A549 (cell line): Measurements from ENCODE around the gene LYZL6.

ENCODE experiments used
- CHD2 ChIP-seq: fragments of 150-350 bp; IDR thresholded peaks from 2 replicates; pipeline ENCODE4 v1.6.1; 2014; ENCODE audit warnings: low read length; ENCODE audit not compliant: partially characterized antibody
- EP300 ChIP-seq, 2 experiments: fragments of >200 bp; sonication (Bioruptor Twin); formaldehyde crosslinking; IDR thresholded peaks; 2 replicates in 1 of 2; 3 replicates in 1 of 2; pipeline ENCODE4 v1.6.1; 2016 to 2017
- MYC ChIP-seq: IDR thresholded peaks from 2 replicates; pipeline ENCODE4 v1.6.1; 2012; ENCODE audit warnings: mild to moderate bottlenecking, inconsistent platforms, low read length, improper control_type of control experiment, borderline replicate concordance
- POLR2A ChIP-seq: IDR thresholded peaks from 2 replicates; pipeline ENCODE4 v1.6.1; 2012; ENCODE audit warnings: mild to moderate bottlenecking, low read length
- TF ChIP-seq, protein P1 (sequence below): fragments of >200 bp; sonication (Bioruptor Twin); formaldehyde crosslinking; IDR thresholded peaks from 3 replicates; pipeline ENCODE4 v1.5.1; 2016

DNA sequence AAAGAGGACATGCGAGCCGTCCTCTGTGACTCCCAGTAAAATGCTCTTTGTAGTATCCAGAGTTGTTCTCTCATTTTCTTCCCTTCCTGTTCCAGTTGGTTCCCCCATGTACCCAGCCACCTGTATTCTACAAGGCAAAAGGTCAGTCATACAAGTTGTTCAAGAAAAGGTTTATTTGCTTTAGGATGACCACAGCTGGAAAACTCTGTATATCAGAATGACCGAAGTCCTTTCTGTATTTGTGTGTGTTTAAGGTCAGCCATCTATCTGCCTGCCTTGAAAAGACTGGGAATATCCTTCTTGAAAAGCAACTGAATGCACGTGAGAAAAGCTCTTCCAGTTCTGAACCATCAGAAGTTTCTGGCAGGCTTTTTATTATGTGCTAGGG is 29.4 kb upstream of the LYZL6 start:
- TF ChIP-seq, protein P1, sequence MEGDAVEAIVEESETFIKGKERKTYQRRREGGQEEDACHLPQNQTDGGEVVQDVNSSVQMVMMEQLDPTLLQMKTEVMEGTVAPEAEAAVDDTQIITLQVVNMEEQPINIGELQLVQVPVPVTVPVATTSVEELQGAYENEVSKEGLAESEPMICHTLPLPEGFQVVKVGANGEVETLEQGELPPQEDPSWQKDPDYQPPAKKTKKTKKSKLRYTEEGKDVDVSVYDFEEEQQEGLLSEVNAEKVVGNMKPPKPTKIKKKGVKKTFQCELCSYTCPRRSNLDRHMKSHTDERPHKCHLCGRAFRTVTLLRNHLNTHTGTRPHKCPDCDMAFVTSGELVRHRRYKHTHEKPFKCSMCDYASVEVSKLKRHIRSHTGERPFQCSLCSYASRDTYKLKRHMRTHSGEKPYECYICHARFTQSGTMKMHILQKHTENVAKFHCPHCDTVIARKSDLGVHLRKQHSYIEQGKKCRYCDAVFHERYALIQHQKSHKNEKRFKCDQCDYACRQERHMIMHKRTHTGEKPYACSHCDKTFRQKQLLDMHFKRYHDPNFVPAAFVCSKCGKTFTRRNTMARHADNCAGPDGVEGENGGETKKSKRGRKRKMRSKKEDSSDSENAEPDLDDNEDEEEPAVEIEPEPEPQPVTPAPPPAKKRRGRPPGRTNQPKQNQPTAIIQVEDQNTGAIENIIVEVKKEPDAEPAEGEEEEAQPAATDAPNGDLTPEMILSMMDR = no peak
- TF ChIP-seq POLR2A (no peak), EP300 (IDR thresholded peaks at IDR 0.05) (no peak), MYC (no peak), CHD2 (no peak)
